Stomach (tissue), 9 donors: ENCODE measurements around the gene ARL15. TPM values are rescaled to one million over a fixed set of nuclear protein-coding genes. Genes with fewer than 3 reads are reported as not detected.

ENCODE experiments used
- DNase-seq, 2 donors: peaks; one replicate each; pipeline versions ENCODE4 v3.0.0 to v3.0.0-alpha.2; 2013 to 2019
- H3K27ac ChIP-seq, 5 donors: fragments of 200-600 bp in 4 of 5; sonication (generic) in 4 of 5; one replicate each; pipeline ENCODE4 v1.5.1; 2013 to 2019; ENCODE audit warnings: mild to moderate bottlenecking in 1 of 5, moderate library complexity in 1 of 5
- H3K27me3 ChIP-seq, 3 donors: fragments of 200-600 bp; sonication (generic); one replicate each; pipeline ENCODE4 v1.5.1; 2017 to 2019; ENCODE audit warnings: mixed run types in 1 of 3
- H3K36me3 ChIP-seq, 4 donors: fragments of 200-600 bp; sonication (generic); 1 replicate in 3 of 4; 2 replicates in 1 of 4; pipeline ENCODE4 v1.5.1; 2016 to 2019
- H3K4me1 ChIP-seq, 4 donors: fragments of 200-600 bp; sonication (generic); one replicate each; pipeline ENCODE4 v1.5.1; 2016 to 2019
- H3K4me3 ChIP-seq, 4 donors: fragments of 200-600 bp; sonication (generic) in 3 of 4; one replicate each; pipeline ENCODE4 v1.5.1; 2016 to 2019; ENCODE audit warnings: mild to moderate bottlenecking in 1 of 4
- H3K9me3 ChIP-seq, 4 donors: fragments of 200-600 bp; sonication (generic); one replicate each; pipeline ENCODE4 v1.5.1; 2016 to 2019
- CTCF ChIP-seq, 7 experiments: fragments of 450-650 bp in 4 of 7; fragments of 200-600 bp in 3 of 7; sonication (generic) in 3 of 7; IDR thresholded peaks; one replicate each; pipeline ENCODE4 v1.5.1; 2016 to 2019; ENCODE audit warnings: antibody characterized with exemption in 7 of 7, control low read depth in 2 of 7, mild to moderate bottlenecking in 1 of 7
- EP300 ChIP-seq: sonication (generic); formaldehyde crosslinking; IDR thresholded peaks from one replicate; pipeline ENCODE4 v1.6.1; 2017; ENCODE audit warnings: antibody characterized with exemption
- POLR2A ChIP-seq, 4 donors: fragments of 450-650 bp; IDR thresholded peaks; one replicate each; pipeline ENCODE4 v1.6.1; 2016; ENCODE audit warnings: antibody characterized with exemption in 4 of 4, control low read depth in 2 of 4, mild to moderate bottlenecking in 1 of 4, moderate library complexity in 1 of 4
- POLR2AphosphoS5 ChIP-seq, 3 donors: sonication (generic); formaldehyde crosslinking; IDR thresholded peaks; one replicate each; pipeline ENCODE4 v1.6.1; 2016; ENCODE audit warnings: antibody characterized with exemption in 3 of 3
- WGBS, 5 donors: extraction: QIAGEN DNeasy Blood & Tissue Kit in 3 of 5; methylation state at CpG; one replicate each; pipeline versions ENCODE4 v1.1.5 to v1.1.7; 2013 to 2018; 5-methylcytosine and 5-hydroxymethylcytosine counted together
- intact Hi-C: fragments of 100-400 bp; cut with DNase I; formaldehyde crosslinking; loops from one replicate; pipeline ENCODE4 v1.15.1; 2023; ENCODE audit warnings: low total_unique reads
- polyA plus RNA-seq, 3 donors: library from polyadenylated mRNA; stranded (reverse); fragments of 200-250 nt; gene quantifications; one replicate each; pipeline ENCODE4 v1.2.3, GENCODE V29; 2013
- total RNA-seq, 5 donors: library from RNA; depleted of rRNA; stranded (reverse); fragments of >200 nt; gene quantifications; one replicate each; pipeline versions ENCODE4 v1.1.0 to v1.2.3, GENCODE V29; 2014 to 2016
- donor health status: healthy with polysubstance abuse.
- donor health status: Bipolar disorder and iron deficiency.
- donor health status: healthy.

The ARL15 gene
- total and polyA plus RNA-seq, 8 donors = 1.7 to 72.7 (median 12.6) TPM

- TF ChIP-seq POLR2AphosphoS5 (IDR thresholded peaks at IDR 0.05) (no peak), EP300 (no peak), CTCF (IDR thresholded peaks at IDR 0.05) (peak in 1 of 7 experiments; percentile 10), POLR2A (IDR thresholded peaks at IDR 0.05) (no peak)
- Histone ChIP-seq H3K36me3 (no peaks in the 10 kb centered on the region), H3K9me3 (no peaks in the 10 kb centered on the region), H3K27me3 (no peaks in the 10 kb centered on the region), H3K27ac (no peak overlapping the region), H3K4me3 (no peak overlapping the region), H3K4me1 (no peaks in the 10 kb centered on the region)
- intact Hi-C loops = no loop called here
- DNase-seq = no peak
- WGBS, 5 donors = 94 to 98% (median 96%) methylated on average over 4 of the region's 4 CpGs
These were observed 318.4 kb downstream of the ARL15 start for GRCh38 chr5:53991942-53992341.

- no peaks in the 10 kb centered on the region for H3K36me3 ChIP-seq
- WGBS, 5 donors = 77 to 97% (median 93%) methylated on average over 3 of the region's 3 CpGs
- intact Hi-C loops = no loop called here
- H3K27me3 ChIP-seq = no peaks in the 10 kb centered on the region
- H3K4me1 ChIP-seq = no peaks in the 10 kb centered on the region
- no peak for TF ChIP-seq POLR2A (IDR thresholded peaks at IDR 0.05)
- no peak for TF ChIP-seq POLR2AphosphoS5 (IDR thresholded peaks at IDR 0.05)
- TF ChIP-seq CTCF (IDR thresholded peaks at IDR 0.05) = no peak
- H3K4me3 ChIP-seq = no peak overlapping the region
- no peak for DNase-seq
- H3K27ac ChIP-seq = no peak overlapping the region
- H3K9me3 ChIP-seq = no peaks in the 10 kb centered on the region
These were observed 323.3 kb downstream of the ARL15 start for GRCh38 chr5:53987101-53987500.

- no peak for DNase-seq
- intact Hi-C loops = no loop called here
- 93 to 99% (median 95%) methylated on average over 5 of the region's 5 CpGs for WGBS, 5 donors
- Histone ChIP-seq H3K4me1 (no peaks in the 10 kb centered on the region), H3K36me3 (no peaks in the 10 kb centered on the region), H3K9me3 (no peaks in the 10 kb centered on the region), H3K27me3 (no peaks in the 10 kb centered on the region), H3K4me3 (no peak overlapping the region), H3K27ac (no peak overlapping the region)
- TF ChIP-seq POLR2AphosphoS5 (IDR thresholded peaks at IDR 0.05) (no peak), EP300 (no peak), POLR2A (IDR thresholded peaks at IDR 0.05) (no peak), CTCF (IDR thresholded peaks at IDR 0.05) (no peak)
These were observed 324.6 kb downstream of the ARL15 start for GRCh38 chr5:53985796-53986195.

- no peak overlapping the region for H3K27ac ChIP-seq
- no peak for DNase-seq
- no peaks in the 10 kb centered on the region for H3K9me3 ChIP-seq
- WGBS, 5 donors = 88 to 100% (median 100%) methylated on average over 1 of the region's 1 CpG
- H3K4me1 ChIP-seq = no peaks in the 10 kb centered on the region
- TF ChIP-seq CTCF (IDR thresholded peaks at IDR 0.05) (no peak), EP300 (no peak), POLR2A (IDR thresholded peaks at IDR 0.05) (no peak), POLR2AphosphoS5 (IDR thresholded peaks at IDR 0.05) (no peak)
- H3K36me3 ChIP-seq = no peaks in the 10 kb centered on the region
- no peak overlapping the region for H3K4me3 ChIP-seq
- no peaks in the 10 kb centered on the region for H3K27me3 ChIP-seq
- intact Hi-C loops = no loop called here
These were observed 325.4 kb downstream of the ARL15 start for GRCh38 chr5:53984971-53985370.
